Fibroblast of skin of left quadriceps (primary cell): ENCODE data around the gene QPRT.
"Not testable (repeated sequence)": the region's sequence is repeated elsewhere in the genome, so short reads cannot be mapped to it uniquely, and the experiment has no call there.

Source experiments
- DNase-seq, 2 experiments: peaks; one replicate each; pipeline ENCODE4 v3.0.0-alpha.2; 2013; ENCODE audit warnings: low read depth in 2 of 2

The QPRT gene

GRCh38 chr16:29692606-29693005, 13.6 kb downstream of the QPRT start:
- not testable (repeated sequence) for DNase-seq

DNA sequence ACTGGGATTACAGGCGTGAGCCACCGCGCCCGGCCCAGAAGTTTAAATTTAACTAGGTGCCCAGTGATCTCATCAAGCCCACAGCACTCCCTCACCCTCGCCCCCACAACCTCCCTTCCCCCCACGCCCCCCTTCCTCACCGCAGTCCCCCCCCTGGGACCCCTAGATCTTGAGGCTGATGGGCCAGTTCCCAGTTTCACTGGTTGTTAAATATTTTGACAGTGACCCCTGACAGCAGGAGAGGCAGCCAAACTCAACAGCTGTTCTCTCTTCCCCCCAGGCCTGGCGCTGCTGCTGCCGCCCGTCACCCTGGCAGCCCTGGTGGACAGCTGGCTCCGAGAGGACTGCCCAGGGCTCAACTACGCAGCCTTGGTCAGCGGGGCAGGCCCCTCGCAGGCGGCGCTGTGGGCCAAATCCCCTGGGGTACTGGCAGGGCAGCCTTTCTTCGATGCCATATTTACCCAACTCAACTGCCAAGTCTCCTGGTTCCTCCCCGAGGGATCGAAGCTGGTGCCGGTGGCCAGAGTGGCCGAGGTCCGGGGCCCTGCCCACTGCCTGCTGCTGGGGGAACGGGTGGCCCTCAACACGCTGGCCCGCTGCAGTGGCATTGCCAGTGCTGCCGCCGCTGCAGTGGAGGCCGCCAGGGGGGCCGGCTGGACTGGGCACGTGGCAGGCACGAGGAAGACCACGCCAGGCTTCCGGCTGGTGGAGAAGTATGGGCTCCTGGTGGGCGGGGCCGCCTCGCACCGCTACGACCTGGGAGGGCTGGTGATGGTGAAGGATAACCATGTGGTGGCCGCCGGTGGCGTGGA, 15.6 kb downstream of the QPRT start:
- DNase-seq = no peak

GRCh38 chr16:29695675-29696074, 16.7 kb downstream of the QPRT start:
- not testable (repeated sequence) for DNase-seq

DNA sequence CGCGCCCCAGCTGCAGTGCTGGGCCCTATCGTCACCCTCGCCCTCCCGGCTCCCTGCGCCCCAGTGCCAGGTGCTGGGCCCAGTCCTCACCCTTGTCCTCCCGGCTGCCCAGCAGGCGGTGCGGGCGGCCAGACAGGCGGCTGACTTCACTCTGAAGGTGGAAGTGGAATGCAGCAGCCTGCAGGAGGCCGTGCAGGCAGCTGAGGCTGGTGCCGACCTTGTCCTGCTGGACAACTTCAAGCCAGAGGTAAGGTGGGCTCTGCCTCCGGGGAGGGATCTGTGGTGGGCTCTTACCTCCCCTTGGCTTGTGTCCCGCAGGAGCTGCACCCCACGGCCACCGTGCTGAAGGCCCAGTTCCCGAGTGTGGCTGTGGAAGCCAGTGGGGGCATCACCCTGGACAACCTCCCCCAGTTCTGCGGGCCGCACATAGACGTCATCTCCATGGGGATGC, 17.9 kb downstream of the QPRT start:
- no peak for DNase-seq

GRCh38 chr16:29697391-29697790, 18.4 kb downstream of the QPRT start:
- no peak for DNase-seq

- DNase-seq = no peak
Measured at GRCh38 chr16:29698042-29698441, 19.1 kb downstream of the QPRT start.

GRCh38 chr16:29698484-29699323, 19.7 kb downstream of the QPRT start:
- no peak for DNase-seq

DNA sequence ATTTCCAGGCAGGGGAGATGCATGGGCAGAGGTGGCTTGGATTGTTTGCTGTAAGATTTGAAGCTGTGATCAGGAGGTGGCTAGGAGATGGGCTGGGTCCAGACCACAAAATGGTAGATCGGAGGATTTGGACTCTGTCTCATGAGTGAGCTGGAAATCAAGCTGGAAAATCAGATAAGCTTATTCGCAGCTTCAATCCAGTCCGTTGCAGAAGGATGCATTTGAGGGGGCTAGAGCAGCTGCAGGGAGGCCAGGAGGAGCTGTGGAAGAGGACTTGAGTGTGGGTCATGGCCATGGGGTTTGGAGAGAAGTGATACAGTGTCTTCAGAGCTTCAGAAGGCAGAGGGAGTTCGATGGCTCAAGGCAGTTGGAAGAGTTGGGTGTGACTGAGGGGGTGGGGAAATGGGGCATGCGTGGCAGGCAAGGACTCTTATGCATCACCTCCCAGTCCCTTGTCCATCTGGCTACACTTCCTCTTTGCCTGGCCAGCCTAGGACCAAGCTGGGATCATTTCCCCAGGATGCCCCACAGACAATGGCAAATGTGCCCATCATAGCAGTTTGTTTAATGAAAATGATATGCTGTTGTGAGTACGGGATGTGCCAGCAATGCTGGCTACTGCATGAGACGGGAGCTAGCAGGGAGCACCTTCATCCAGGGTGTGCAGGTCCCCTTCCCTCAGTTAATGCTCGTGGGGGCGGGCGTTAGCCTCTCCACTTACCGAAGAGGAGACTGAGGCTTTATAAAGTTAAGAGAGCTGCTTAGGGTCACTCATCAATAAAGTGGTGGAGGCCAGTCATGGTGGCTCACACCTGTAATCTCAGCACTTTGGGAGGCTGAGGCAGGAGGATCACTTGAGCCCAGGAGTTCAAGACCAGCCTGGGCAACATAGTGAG, 20.6 kb downstream of the QPRT start:
- no peak for DNase-seq

DNA sequence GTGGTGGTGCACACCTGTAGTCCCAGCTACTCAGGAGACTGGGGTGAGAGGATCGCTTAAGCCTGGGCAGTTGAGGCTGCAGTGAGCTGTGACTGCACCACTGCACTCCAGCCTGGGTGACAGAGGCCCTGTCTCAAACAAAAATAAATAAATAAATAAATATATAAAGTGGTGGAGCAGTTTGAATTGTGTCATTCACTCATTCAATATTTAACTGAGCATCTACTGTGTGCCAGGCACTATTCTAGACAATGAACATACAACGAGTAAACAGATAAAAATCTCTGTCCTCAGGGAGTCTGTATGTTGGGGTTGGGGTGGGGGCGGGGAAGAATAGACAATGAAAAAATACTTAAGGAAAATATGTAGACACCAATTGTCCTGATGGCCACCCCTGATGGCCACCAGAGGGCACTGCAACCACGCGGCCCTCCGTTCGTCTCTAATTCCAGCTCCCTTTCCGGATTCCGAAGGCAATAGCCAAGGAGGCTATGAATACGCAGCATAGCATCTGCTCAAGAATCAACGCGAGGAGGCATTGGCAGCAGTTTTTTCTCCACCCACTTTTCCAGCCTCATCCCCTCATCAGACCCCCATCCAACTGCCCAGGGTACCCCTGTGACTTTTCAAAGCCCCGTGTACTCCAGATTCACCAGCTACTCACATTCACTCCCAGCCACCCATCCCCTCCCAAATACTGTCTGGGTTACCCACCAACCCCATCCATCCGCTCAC, 21.4 kb downstream of the QPRT start:
- DNase-seq = peak; percentile 64 to 67

DNA sequence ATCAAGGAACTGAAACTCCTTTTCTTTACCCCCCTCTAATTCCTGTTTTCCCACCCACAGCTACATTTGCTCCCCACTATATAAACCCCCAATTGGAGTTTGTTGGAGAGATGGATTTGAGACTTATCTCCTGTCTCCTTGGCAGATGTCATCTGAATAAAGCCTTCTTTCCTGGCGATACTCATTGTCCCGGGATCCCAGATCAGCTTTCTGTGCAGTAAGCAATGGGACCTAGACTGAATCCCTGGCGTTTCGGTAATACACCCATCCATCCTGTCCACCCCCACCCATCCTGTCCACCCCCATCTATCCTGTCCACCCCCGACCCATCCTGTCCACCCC, 22.2 kb downstream of the QPRT start:
- no peak for DNase-seq

DNA sequence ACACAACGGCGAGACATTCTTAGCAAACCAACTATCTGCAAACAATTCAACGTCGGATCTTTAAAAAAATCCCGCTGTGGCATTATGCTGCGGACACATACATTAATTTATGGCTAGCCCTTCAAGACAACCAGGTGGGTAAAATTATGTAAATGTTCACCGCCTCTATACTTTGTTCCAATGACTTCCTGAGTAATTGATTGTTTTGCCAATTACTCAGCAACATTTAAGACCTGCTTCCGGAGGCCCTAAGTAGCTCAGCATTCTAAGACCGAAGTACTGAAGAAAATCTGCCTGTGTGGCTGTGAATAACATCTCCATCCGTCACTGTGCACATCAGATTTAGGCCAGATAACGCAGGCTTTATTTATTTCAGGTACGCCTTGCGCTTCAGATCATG, 23.3 kb downstream of the QPRT start:
- no peak for DNase-seq

DNA sequence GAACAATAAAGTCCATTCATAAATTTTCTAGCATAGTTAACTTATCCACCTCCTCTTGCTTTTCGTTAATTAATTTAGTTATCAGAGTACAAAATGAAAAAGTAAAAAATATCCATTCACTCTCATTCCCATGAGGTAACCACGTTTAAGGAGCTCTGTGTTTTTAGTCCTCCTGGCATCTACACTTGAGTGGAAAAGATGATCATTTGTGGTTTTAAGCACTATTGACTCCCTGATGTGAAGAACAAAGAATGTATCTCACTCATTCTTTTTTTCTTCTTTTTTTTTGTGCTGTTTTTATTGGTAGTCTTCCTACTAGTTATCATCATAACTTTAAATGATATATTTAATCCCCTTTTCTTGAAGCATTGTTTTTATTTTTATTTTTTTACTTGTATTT, 26.1 kb downstream of the QPRT start:
- DNase-seq = no peak

DNA sequence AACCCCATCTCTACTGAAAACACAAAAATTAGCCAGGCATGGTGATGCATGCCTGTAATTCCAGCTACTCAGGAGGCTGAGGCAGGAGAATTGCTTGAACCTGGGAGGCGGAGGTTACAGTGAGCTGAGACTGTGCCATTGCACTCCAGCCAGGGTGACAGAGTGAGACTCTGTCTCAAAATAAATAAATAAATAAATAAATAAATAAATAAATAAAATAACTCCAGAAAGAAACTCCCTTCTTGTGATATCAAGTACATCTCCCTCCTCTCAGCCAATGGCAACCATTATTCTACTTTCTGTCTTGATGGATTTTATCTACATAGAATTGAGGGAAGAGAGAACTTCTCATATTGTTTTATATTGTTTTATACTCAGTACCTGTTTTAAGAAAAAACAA, 28.2 kb downstream of the QPRT start:
- DNase-seq = not testable (repeated sequence)

DNA sequence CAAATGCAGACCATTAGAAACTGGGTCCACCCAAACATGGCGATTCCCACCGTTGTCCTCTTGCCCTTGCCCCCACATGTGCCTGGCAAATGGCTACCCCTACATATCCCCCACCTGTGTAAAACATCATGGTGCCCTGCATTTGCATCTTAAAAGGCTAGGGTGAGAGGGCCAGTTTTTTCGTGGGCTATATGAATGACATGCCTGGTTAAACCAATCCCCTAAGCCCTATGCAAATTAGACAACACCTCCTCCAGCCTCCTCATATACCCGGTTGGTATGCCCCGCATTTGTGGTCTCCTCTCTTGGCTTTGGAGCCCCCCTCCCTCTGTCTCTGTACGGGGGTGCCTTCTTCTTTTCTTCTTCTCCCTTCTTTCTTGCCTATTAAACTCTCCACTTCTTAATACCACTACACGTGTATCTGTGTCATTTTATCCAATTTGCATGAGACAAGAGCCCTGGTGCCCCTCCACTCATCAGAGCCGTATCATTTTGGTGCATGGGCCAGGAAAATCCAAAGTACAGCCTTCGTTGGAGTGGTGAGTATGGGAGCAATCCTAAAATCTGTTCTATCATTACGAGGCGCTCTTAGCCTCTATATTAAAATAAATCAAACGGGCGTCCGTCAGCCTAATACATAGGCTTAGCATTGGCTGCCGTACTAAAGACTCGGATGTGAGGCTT, 30.1 kb downstream of the QPRT start:
- no peak for DNase-seq

GRCh38 chr16:29709657-29710056, 30.7 kb downstream of the QPRT start:
- DNase-seq = not testable (repeated sequence)

DNA sequence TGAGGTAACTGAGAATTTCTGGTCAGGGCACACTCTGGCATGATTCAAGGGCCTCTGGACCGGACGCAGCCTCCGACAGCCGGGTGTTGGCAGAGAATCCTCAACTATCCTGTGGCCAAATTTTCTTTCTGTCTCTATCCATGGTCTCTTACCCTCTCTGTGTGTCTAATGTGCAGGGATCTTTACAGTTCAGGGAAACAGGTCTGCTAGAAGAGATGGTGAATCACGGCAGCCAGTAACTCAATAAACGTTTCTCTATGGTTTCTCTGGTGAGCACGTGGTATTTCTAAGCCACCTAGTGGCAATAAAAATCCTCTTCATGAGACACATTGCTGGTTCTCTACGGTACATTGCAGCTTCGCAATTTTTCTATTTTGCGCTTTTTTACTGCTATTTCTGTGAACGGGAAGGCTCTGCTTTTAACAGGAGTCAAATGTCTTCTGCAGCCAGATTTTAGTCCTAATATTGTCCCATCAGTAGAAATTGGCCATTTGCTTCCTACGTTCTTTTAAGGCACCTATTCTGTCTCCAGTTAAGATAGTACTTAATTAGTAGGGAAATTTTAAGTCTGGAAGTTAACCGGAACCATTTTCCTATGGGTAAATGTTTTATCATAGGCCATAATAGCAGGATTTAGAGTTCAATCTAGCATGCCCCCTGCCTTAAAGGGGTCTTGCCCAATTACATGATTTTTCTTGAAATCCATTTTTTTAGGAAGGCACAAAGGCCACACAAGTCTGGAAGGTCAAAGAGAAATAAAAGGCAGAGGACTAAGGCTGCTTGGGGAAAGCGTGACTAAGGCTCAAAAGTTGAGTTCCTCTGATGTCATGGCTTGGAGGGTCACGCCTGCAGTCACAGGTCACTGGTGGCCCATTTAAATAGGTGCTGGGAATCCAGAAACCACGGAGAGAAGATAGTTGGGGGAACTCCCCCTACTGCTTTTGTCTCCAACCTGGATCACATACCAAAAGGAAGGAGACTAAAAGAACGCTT, 31.5 kb downstream of the QPRT start:
- DNase-seq = peak; percentile 49 to 58

DNA sequence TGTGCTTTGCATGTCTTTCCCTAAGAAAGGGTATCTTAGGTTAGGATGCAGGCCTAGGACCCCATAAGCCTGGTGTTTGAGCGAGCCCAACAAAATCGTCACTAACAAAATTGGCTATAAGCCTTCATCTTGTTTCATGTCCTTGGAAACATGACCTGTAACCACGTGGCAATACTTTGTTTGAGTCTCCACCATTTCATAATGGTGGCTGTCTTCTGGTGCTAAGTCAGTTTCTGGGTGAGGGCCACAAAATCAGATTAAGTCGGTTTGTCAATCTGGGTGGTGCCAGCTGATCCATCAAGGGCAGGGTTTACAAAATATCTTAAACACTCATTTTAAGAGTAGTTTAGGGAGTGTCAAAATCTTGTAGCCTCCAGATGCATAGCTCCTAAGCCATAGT, 33.8 kb downstream of the QPRT start:
- no peak for DNase-seq

- no peak for DNase-seq
Measured at GRCh38 chr16:29714396-29714795, 35.4 kb downstream of the QPRT start.

DNA sequence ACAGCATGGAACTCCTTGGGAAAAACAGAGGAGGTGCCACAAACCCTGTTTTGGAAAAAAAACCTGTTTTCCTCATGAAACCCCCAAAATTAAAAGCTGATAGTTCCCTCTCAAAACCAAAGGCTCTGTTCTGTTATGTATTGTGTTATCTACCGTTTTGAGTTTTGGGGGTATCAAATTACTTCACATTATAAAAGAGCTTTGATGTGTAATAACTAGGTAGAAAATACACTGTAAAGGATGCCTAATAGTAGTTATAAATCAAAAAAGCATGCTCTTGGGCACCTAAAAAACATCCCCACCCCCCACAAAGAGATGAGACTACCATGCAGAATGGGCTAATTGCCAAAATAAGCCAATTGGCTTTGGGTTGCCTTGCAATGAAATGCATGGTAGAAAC, 36.0 kb downstream of the QPRT start:
- no peak for DNase-seq
